GM23338 (cell line): ENCODE measurements around the gene SNRNP25. TPM values are rescaled to one million over a fixed set of nuclear protein-coding genes. Genes with fewer than 3 reads are reported as not detected.

Source experiments
- ATAC-seq: fragments of 200-7000 bp; cut with Tn5 transposase; 3 replicates; pipeline ENCODE4 v1.9.1; 2020
- DNase-seq: peaks from one replicate; pipeline ENCODE4 v3.0.0-alpha.2; 2015; ENCODE audit warnings: low spot score
- H2AFZ ChIP-seq: fragments of 200-600 bp; sonication (generic); 2 replicates; pipeline ENCODE4 v1.8.0; 2016; ENCODE audit warnings: antibody characterized with exemption, mild to moderate bottlenecking, moderate library complexity
- H3F3A ChIP-seq: fragments of 200-600 bp; sonication (generic); replicated peaks from 2 replicates; pipeline ENCODE4 v1.8.0; 2017; ENCODE audit warnings: antibody characterized with exemption, mixed run types, low read depth
- H3K27ac ChIP-seq: fragments of 200-600 bp; sonication (generic); 2 replicates; pipeline ENCODE4 v1.6.1; 2016; ENCODE audit warnings: low read depth
- H3K27me3 ChIP-seq: fragments of 200-600 bp; sonication (generic); 2 replicates; pipeline ENCODE4 v1.8.0; 2016; ENCODE audit warnings: mild to moderate bottlenecking, mixed run types, moderate library complexity; ENCODE audit not compliant: insufficient read depth
- H3K36me3 ChIP-seq: fragments of 200-600 bp; sonication (generic); 2 replicates; pipeline ENCODE4 v1.8.0; 2016; ENCODE audit warnings: mild to moderate bottlenecking; ENCODE audit not compliant: insufficient read depth
- H3K4me1 ChIP-seq: fragments of 200-600 bp; sonication (generic); 2 replicates; pipeline ENCODE4 v1.8.0; 2016; ENCODE audit warnings: mild to moderate bottlenecking, moderate library complexity; ENCODE audit not compliant: insufficient read depth
- H3K4me2 ChIP-seq: fragments of 200-600 bp; sonication (generic); 2 replicates; pipeline ENCODE4 v1.7.1; 2017; ENCODE audit warnings: mixed run types
- H3K4me3 ChIP-seq: fragments of 200-600 bp; sonication (generic); 2 replicates; pipeline ENCODE4 v1.6.1; 2016; ENCODE audit warnings: mixed run types
- H3K79me2 ChIP-seq: fragments of 200-600 bp; sonication (generic); replicated peaks from 2 replicates; pipeline ENCODE4 v1.8.0; 2017; ENCODE audit warnings: mild to moderate bottlenecking; ENCODE audit not compliant: insufficient read depth
- H3K9me2 ChIP-seq: fragments of 200-600 bp; sonication (generic); 2 replicates; pipeline ENCODE4 v1.8.0; 2017; ENCODE audit not compliant: insufficient read depth
- H4K20me1 ChIP-seq: fragments of 200-600 bp; sonication (generic); replicated peaks from 2 replicates; pipeline ENCODE4 v1.8.0; 2017; ENCODE audit warnings: mild to moderate bottlenecking; ENCODE audit not compliant: insufficient read depth
- H3K27ac Mint-ChIP-seq: 2 replicates; pipeline ENCODE4 v1.8.0; 2020; ENCODE audit warnings: inconsistent platforms, mild to moderate bottlenecking, moderate library complexity, mixed read lengths
- H3K27me3 Mint-ChIP-seq: 3 replicates; pipeline ENCODE4 v1.8.0; 2022; ENCODE audit warnings: low read depth, mild to moderate bottlenecking, moderate library complexity, mixed read lengths, inconsistent platforms; ENCODE audit not compliant: insufficient read depth, poor library complexity
- H3K36me3 Mint-ChIP-seq: 3 replicates; pipeline ENCODE4 v1.8.0; 2021; ENCODE audit warnings: low read depth, mild to moderate bottlenecking, inconsistent platforms, moderate library complexity, mixed read lengths
- H3K4me1 Mint-ChIP-seq: 3 replicates; pipeline ENCODE4 v1.8.0; 2020; ENCODE audit warnings: mild to moderate bottlenecking, inconsistent platforms, mixed read lengths
- H3K4me3 Mint-ChIP-seq: 3 replicates; pipeline ENCODE4 v1.8.0; 2021; ENCODE audit warnings: moderate library complexity, mild to moderate bottlenecking, inconsistent platforms, mixed read lengths
- H3K9me3 Mint-ChIP-seq: 3 replicates; pipeline ENCODE4 v1.8.0; 2020; ENCODE audit warnings: moderate library complexity, mild to moderate bottlenecking, inconsistent platforms, mixed read lengths
- CREB1 ChIP-seq: fragments of 250-450 bp; sonication (Bioruptor Pico); IDR thresholded peaks from 2 replicates; pipeline ENCODE4 v1.5.0; 2020; ENCODE audit warnings: low read depth, mild to moderate bottlenecking, moderate library complexity
- CTCF ChIP-seq, 2 experiments: fragments of 200-600 bp in 1 of 2; sonication (generic) in 1 of 2; conservative IDR thresholded peaks; 2 replicates each; pipeline versions ENCODE4 v1.5.1 to v1.6.1; 2016 to 2017; ENCODE audit warnings: antibody characterized with exemption in 2 of 2, low read depth in 2 of 2, mild to moderate bottlenecking in 2 of 2, moderate library complexity in 1 of 2
- EZH2 ChIP-seq: fragments of 200-600 bp; sonication (generic); IDR thresholded peaks from one replicate; pipeline ENCODE4 v1.8.0; 2017; ENCODE audit warnings: antibody characterized with exemption, mild to moderate bottlenecking, low read depth; ENCODE audit not compliant: unreplicated experiment
- EZH2phosphoT487 ChIP-seq: fragments of 200-600 bp; sonication (generic); IDR thresholded peaks from one replicate; pipeline ENCODE4 v1.8.1; 2018; ENCODE audit warnings: antibody characterized with exemption; ENCODE audit not compliant: unreplicated experiment
- JUNB ChIP-seq: IDR thresholded peaks from one replicate; pipeline ENCODE4 v1.6.1; 2016; ENCODE audit warnings: antibody characterized with exemption; ENCODE audit not compliant: unreplicated experiment
- STAT1 ChIP-seq: IDR thresholded peaks from one replicate; pipeline ENCODE4 v1.6.1; 2016; ENCODE audit warnings: antibody characterized with exemption; ENCODE audit not compliant: unreplicated experiment
- ZNF462 ChIP-seq: fragments of 250-450 bp; sonication (Bioruptor Pico); IDR thresholded peaks from 2 replicates; pipeline ENCODE4 v1.5.0; 2020; ENCODE audit warnings: mild to moderate bottlenecking, moderate library complexity
- polyA plus RNA-seq: library from polyadenylated mRNA; unstranded; fragments of >200 nt; fragmentation: Nextera tagmentation; extraction: Ambion mirVana; gene quantifications from 2 replicates; pipeline ENCODE4 v1.2.1, GENCODE V29; 2016
- total RNA-seq: library from RNA; depleted of rRNA; stranded (reverse); fragments of >200 nt; shearing (Covaris generic); gene quantifications from 2 replicates; pipeline ENCODE4 v1.2.3, GENCODE V29; 2014

The SNRNP25 gene
- total and polyA plus RNA-seq, 2 experiments from 2014 or later = 34.4 to 79.5 TPM

DNA sequence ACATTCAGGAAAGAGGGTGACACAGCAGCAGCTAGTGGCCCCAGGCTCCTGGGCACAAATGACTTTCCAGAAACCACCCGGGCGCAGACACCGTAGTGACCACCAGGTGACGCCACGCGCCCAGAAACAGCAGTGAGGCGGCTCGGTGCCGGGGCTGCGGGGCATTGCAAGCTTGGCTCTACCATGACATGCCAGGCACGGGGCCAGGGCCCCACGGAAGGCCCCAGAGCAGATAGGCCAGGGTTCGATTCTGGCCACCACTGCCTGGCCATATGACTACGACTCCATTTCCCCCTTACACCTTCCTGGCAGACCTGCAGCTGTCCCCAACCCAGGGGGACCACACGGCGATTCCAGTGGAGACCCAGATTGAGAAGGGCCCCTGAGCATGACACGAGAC lies 12.1 kb downstream of the SNRNP25 start:
- no peaks in the 10 kb centered on the region for H3K27me3 ChIP-seq
- Mint-ChIP-seq H3K4me1 (peaks cover 24% of the 10 kb centered on the region), H3K36me3 (peaks cover 5% of the 10 kb centered on the region; the same call in 2 of the 3 replicates), H3K27ac (no peak overlapping the region), H3K27me3 (peaks cover 11% of the 10 kb centered on the region), H3K9me3 (no peaks in the 10 kb centered on the region), H3K4me3 (no peak overlapping the region)
- H3K9me2 ChIP-seq = no peaks in the 10 kb centered on the region
- peaks cover 4% of the 10 kb centered on the region; the same call in 1 of the 2 replicates for H3K79me2 ChIP-seq
- H3F3A ChIP-seq = no peaks in the 10 kb centered on the region
- ATAC-seq = peak; percentile 83
- H3K4me1 ChIP-seq = peaks cover 4% of the 10 kb centered on the region
- no peak overlapping the region for H2AFZ ChIP-seq
- no peak overlapping the region for H3K4me2 ChIP-seq
- peaks cover 5% of the 10 kb centered on the region; the same call in 1 of the 2 replicates for H4K20me1 ChIP-seq
- no peaks in the 10 kb centered on the region for H3K36me3 ChIP-seq
- TF ChIP-seq STAT1 = no peak
- TF ChIP-seq CTCF (conservative IDR thresholded peaks at IDR 0.05; ENCODE audit: low read depth in 2 of 2) = peak; percentile 87 to 100
- no peak for TF ChIP-seq EZH2
- no peak overlapping the region for H3K27ac ChIP-seq
- H3K4me3 ChIP-seq = no peak overlapping the region
- peak; percentile 92 for DNase-seq

DNA sequence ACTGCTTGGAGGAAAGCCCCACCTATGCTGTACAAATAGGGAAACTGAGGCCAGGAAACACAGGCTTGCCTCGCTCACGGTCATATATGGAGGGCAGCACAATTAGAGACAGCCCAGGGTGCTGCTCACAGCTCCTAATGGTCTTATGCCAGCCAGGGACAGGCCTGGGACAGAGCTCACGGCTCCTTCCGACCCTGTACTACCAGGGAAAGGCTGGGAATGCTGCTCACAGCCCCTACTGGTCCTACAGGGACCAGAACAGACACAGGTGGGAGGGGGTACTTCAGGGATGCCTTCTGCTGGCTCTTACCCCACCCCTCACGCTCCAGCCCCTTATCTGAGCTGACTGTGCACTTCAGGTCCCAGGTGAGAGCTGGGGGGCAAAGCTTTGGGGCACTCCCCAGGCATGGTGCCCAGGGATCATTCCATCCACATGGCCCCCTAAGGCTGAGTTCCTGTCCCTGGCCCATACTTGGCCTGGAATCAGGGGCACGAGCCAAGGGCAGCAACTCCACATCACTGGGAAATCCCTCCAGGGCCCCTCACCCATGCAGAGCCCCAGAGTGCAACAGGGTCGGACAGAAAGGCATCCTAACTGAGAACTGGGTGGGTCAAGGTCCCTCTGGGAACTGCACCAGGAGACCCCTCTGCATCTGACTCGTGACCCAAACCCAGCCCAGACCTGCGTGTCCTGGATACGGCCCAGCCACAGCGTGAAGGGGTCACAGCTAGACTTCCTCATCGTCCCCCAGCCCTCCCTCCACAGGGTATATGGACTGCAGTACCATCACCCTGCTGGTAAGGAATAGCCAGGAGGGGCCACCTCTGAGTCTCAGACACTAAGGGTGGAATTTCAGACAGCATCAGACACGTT lies 12.9 kb downstream of the SNRNP25 start:
- Mint-ChIP-seq H3K4me3 (no peak overlapping the region), H3K9me3 (no peaks in the 10 kb centered on the region), H3K27ac (no peak overlapping the region), H3K27me3 (peaks cover 15% of the 10 kb centered on the region), H3K36me3 (peaks cover 3% of the 10 kb centered on the region; the same call in 2 of the 3 replicates), H3K4me1 (peaks cover 26% of the 10 kb centered on the region)
- Histone ChIP-seq H3K4me2 (no peak overlapping the region), H3K4me3 (no peak overlapping the region), H3K27me3 (no peaks in the 10 kb centered on the region), H3K27ac (no peak overlapping the region), H2AFZ (no peak overlapping the region), H4K20me1 (peaks cover 5% of the 10 kb centered on the region; the same call in 1 of the 2 replicates), H3K9me2 (no peaks in the 10 kb centered on the region), H3F3A (no peaks in the 10 kb centered on the region; the same call in 1 of the 2 replicates), H3K36me3 (no peaks in the 10 kb centered on the region), H3K4me1 (peaks cover 12% of the 10 kb centered on the region), H3K79me2 (peaks cover 4% of the 10 kb centered on the region; the same call in 1 of the 2 replicates)
- ATAC-seq (peak; percentile 35), DNase-seq (no peak)
- no peak for TF ChIP-seq JUNB
- TF ChIP-seq EZH2phosphoT487 = no peak
- TF ChIP-seq CREB1 (CRISPR knock-in tag) = no peak
- TF ChIP-seq STAT1 = no peak
- no peak for TF ChIP-seq EZH2
- no peak for TF ChIP-seq ZNF462 (CRISPR knock-in tag)
- no peak for TF ChIP-seq CTCF (conservative IDR thresholded peaks at IDR 0.05; ENCODE audit: low read depth in 2 of 2)
